Measurements from ENCODE around the gene CYP2J2.

The CYP2J2 gene

GRCh38 chr1:59892841-59893811 lies 33.4 kb downstream of the CYP2J2 start:
- ATAC-seq = no peak
- TF ChIP-seq GLIS3 (CRISPR knock-in tag; IDR thresholded peaks at IDR 0.05) = no peak
- no peak for TF ChIP-seq ZNF565 (CRISPR knock-in tag; conservative IDR thresholded peaks at IDR 0.05; ENCODE audit: low read depth)
- no peak for TF ChIP-seq ZFP30 (CRISPR knock-in tag; IDR thresholded peaks at IDR 0.05)
- TF ChIP-seq ARNTL (CRISPR knock-in tag; IDR thresholded peaks at IDR 0.05; ENCODE audit: borderline replicate concordance, low read depth) = no peak
- no peak for TF ChIP-seq ISL1 (CRISPR knock-in tag; IDR thresholded peaks at IDR 0.05)
- no peak for TF ChIP-seq ESRRG (CRISPR knock-in tag; IDR thresholded peaks at IDR 0.05)
- TF ChIP-seq PATZ1 (CRISPR knock-in tag; IDR thresholded peaks at IDR 0.05; ENCODE audit: borderline replicate concordance) = no peak

GRCh38 chr1:59885160-59885832 lies 41.3 kb downstream of the CYP2J2 start:
- no peak for ATAC-seq
- TF ChIP-seq ISL1 (CRISPR knock-in tag; IDR thresholded peaks at IDR 0.05) = no peak
- no peak for TF ChIP-seq BACH2 (CRISPR knock-in tag; IDR thresholded peaks at IDR 0.05; ENCODE audit: borderline replicate concordance)
- no peak for TF ChIP-seq TSHZ2 (CRISPR knock-in tag; IDR thresholded peaks at IDR 0.05)
- no peak for TF ChIP-seq TOX (CRISPR knock-in tag; IDR thresholded peaks at IDR 0.05; ENCODE audit: borderline replicate concordance)
- no peak for TF ChIP-seq ZFP3 (CRISPR knock-in tag; IDR thresholded peaks at IDR 0.05)
- no peak for TF ChIP-seq OSR1 (CRISPR knock-in tag; IDR thresholded peaks at IDR 0.05)
- no peak for TF ChIP-seq ARNTL (CRISPR knock-in tag; IDR thresholded peaks at IDR 0.05; ENCODE audit: borderline replicate concordance, low read depth)
- no peak for TF ChIP-seq GLIS3 (CRISPR knock-in tag; IDR thresholded peaks at IDR 0.05)
- no peak for TF ChIP-seq CREB5 (CRISPR knock-in tag; IDR thresholded peaks at IDR 0.05; ENCODE audit: low read depth)
- TF ChIP-seq RARB (CRISPR knock-in tag; IDR thresholded peaks at IDR 0.05) = no peak
- TF ChIP-seq ZNF8 (CRISPR knock-in tag; IDR thresholded peaks at IDR 0.05) = no peak
- no peak for TF ChIP-seq POU6F1 (CRISPR knock-in tag; IDR thresholded peaks at IDR 0.05; ENCODE audit: borderline replicate concordance, low read depth)
- no peak for TF ChIP-seq ZC3H10 (CRISPR knock-in tag; IDR thresholded peaks at IDR 0.05)
- TF ChIP-seq ESRRG (CRISPR knock-in tag; IDR thresholded peaks at IDR 0.05) = no peak
- TF ChIP-seq ZFP30 (CRISPR knock-in tag; IDR thresholded peaks at IDR 0.05) = no peak
- TF ChIP-seq ZNF565 (CRISPR knock-in tag; conservative IDR thresholded peaks at IDR 0.05; ENCODE audit: low read depth) = no peak

- no peak for ATAC-seq
- TF ChIP-seq ZFP3 (CRISPR knock-in tag; IDR thresholded peaks at IDR 0.05) = no peak
Measured at GRCh38 chr1:59880735-59881134, 45.8 kb downstream of the CYP2J2 start.

GRCh38 chr1:59879996-59880505 lies 46.5 kb downstream of the CYP2J2 start:
- TF ChIP-seq ISL1 (CRISPR knock-in tag; IDR thresholded peaks at IDR 0.05) (no peak), OSR1 (CRISPR knock-in tag; IDR thresholded peaks at IDR 0.05) (no peak), ZFP3 (CRISPR knock-in tag; IDR thresholded peaks at IDR 0.05) (no peak), CSDC2 (CRISPR knock-in tag; IDR thresholded peaks at IDR 0.05) (no peak), TSHZ2 (CRISPR knock-in tag; IDR thresholded peaks at IDR 0.05) (no peak), CSRNP3 (CRISPR knock-in tag; IDR thresholded peaks at IDR 0.05) (no peak), ZNF565 (CRISPR knock-in tag; conservative IDR thresholded peaks at IDR 0.05; ENCODE audit: low read depth) (no peak), ZNF8 (CRISPR knock-in tag; IDR thresholded peaks at IDR 0.05) (no peak), ZC3H10 (CRISPR knock-in tag; IDR thresholded peaks at IDR 0.05) (no peak), TCF4 (CRISPR knock-in tag; IDR thresholded peaks at IDR 0.05; ENCODE audit: borderline replicate concordance) (no peak), ZFP30 (CRISPR knock-in tag; IDR thresholded peaks at IDR 0.05) (no peak)
- no peak for ATAC-seq

All from SK-N-SH treated with all-trans-retinoic acid at 6 μM for 48 hours (cell line).